Measurements from ENCODE around the gene DDB1.

The DDB1 gene

DNA sequence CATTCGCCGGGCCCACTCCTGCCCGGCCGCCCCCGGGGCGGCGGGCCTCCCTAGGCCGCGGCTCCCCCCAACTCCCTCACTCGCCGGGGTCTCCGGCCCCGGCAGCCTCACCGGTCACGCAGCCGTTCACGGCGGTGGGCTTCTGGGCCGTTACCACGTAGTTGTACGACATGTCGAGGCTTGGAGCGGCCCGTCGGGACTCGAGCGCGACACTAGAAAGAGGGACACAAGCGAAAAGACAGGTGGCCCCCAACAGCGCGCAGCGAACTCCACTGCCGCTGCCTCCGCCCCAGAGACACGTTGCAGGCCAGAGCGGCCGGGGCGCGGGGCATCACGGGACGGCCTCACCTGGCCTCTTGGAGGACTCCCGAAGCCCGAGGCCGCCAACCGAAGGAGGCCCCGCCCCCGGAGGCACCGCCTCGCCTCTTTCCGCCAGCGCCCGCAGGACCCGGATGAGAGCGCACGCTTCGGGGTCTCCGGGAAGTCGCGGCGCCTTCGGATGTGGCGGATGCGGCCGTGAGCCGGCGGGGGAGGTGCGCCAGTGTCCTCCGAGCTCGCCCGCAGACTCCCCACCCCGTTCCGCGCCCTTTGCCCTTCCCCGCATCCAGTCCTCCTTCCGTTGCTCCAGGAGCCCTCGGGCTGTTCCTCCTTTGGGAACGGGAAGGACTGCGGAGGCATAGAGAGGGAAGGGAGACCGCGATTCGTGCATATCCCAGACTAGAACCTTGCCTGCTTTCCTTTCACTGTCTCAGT lies at the start of gene DDB1, which contains the start of gene TKFC:
DDB1 (minus strand) TSS at position 309 of the 753 bp plus-strand sequence; CDS start at position 172, 137 bp downstream.
TKFC (plus strand) TSS at position 432 of the 753 bp plus-strand sequence. CDS start 1,501 bp downstream, outside the sequence.
- peak; percentile 96 for DNase-seq (ENCODE audit: low read depth)

- no peak for DNase-seq (ENCODE audit: low read depth)
Observed at GRCh38 chr11:61380884-61381283, 48.0 kb upstream of the DDB1 start.

DNA sequence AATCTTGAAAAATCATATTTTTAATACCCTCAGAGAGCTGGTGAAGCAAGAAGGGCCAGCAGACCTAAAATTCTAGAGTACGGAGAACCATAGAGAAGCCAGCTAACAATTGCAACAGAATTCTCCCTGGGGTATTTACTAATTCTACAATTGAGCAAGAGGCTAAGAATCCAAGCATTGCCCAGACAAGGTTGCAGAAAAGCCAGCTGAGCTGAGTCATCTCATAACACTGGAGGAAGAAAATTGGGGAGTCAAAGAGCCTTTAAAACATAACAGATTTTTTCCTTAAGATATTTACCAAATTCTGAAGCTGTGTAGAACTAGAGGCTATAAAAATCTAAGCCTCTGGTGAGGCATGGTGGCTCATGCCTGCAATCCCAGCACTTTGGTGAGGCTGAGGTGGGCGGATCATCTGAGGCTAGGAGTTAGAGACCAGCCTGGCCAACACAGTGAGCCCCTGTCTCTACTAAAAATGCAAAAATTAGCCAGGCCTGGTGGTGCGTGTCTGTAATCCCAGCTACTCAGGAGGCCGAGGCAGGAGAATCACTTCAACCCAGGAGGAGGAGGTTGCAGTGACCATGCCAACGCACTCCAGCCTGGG lies 45.9 kb upstream of the DDB1 start:
- no peak for DNase-seq (ENCODE audit: low read depth)

GRCh38 chr11:61377461-61378160 lies 44.7 kb upstream of the DDB1 start:
- no peak for DNase-seq (ENCODE audit: low read depth)

GRCh38 chr11:61375761-61376108 lies 42.8 kb upstream of the DDB1 start:
- no peak for DNase-seq (ENCODE audit: low read depth)

GRCh38 chr11:61372659-61373420 lies 39.9 kb upstream of the DDB1 start:
- DNase-seq (ENCODE audit: low read depth), result no peak

DNA sequence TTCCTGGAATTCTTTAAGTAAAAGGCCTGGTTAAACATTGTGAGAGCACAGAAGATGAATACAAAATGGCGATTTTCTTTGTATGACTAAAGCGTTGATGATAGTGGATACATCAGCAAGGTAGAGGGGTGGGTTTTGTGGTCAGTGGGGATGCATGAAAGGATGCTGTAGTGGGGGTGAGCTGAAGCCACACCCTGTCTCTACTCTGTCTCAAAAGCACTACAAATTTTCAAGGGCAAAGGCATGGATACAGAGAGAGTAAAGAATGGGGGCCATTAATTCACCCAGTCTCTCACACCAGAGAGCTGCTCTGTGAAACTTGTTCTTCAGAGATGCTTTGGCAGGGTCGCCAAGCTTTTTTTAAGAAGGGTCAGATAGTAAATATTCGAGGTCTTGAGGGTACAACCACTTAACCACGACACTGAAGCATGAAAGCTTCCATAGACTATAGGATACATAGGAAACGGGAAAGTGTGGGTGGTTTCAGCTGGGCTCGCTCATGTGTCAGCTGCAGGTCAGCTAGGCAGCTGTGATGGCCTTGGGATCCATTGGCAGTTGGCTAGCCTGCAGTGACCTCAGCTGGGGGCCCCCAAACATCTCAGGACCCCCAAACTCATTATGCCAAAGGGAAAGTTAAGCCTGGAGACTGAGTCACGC lies 37.6 kb upstream of the DDB1 start:
- no peak for DNase-seq (ENCODE audit: low read depth)

DNA sequence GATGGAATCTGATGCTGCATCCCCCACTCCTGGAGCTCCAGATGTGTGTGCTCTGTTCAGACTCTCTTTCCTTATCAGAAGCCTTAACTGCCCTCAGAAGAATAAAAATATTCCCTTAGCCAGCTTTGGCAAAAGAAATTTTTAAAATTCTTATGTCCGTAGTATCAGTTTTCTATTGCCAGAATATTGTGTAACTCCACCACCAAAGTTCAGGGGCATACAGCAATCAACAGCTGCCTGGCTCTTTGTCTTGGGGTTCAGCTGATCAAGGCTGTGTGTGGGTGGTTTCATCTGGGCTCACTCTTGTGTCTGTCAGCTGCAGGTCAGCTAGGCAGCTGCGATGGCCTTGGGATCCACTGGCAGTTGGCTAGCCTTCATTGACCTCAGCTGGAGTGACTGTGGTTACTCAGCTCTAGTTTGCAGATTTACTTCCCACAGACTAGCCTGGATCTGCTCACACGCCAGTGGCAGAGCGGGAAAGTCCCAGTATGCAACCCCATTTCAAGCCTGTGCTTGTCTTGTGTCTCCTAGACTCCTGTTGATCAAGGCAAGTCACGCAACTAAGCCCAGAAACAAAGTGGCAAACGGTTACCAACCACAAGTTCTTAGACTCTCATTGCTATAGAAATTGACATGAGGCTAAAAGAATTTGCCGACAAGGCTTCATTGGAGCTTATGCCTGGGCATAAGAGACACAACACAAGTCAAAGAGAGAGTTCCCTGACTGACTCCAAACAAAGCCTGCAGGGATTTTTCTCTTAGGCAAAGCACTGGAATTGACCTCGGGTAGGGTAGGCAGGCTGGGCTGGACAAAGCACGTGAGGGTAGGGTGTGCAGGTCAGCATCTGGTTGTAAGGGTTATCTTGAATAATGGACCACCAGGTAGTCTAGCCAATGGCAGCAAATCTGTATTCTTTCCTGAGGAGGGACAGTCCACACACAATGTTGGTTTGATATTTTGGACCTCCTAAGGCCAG lies 36.8 kb upstream of the DDB1 start:
- no peak for DNase-seq (ENCODE audit: low read depth)

DNA sequence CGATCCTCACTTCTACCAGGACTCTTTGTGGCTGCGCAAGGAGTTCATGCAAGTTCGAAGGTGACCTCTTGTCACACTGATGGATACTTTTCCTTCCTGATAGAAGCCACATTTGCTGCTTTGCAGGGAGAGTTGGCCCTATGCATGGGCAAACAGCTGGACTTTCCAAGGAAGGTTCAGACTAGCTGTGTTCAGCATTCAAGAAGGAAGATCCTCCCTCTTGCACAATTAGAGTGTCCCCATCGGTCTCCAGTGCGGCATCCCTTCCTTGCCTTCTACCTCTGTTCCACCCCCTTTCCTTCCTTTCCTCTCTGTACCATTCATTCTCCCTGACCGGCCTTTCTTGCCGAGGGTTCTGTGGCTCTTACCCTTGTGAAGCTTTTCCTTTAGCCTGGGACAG lies 35.7 kb upstream of the DDB1 start:
- DNase-seq (ENCODE audit: low read depth), result no peak

DNA sequence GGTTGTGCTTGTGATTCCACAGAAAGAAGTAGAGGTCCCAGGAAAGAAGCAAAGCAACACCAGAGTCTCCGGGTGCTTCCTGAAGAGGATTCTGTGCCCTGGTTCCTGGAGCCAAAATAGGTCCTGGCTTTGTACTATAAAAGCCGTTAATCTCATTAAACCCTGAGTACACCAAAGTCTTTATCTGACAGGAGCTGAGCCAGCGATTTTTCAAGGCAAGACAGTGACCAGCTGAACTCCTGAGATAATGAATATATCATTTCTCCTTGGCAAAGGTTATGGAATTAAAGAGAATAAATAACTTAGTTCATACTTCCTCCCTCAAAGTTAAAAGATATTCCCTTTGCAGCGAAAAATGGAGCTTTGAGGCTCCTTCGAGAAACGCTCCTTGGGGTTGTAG lies 34.5 kb upstream of the DDB1 start:
- DNase-seq (ENCODE audit: low read depth), result no peak

DNA sequence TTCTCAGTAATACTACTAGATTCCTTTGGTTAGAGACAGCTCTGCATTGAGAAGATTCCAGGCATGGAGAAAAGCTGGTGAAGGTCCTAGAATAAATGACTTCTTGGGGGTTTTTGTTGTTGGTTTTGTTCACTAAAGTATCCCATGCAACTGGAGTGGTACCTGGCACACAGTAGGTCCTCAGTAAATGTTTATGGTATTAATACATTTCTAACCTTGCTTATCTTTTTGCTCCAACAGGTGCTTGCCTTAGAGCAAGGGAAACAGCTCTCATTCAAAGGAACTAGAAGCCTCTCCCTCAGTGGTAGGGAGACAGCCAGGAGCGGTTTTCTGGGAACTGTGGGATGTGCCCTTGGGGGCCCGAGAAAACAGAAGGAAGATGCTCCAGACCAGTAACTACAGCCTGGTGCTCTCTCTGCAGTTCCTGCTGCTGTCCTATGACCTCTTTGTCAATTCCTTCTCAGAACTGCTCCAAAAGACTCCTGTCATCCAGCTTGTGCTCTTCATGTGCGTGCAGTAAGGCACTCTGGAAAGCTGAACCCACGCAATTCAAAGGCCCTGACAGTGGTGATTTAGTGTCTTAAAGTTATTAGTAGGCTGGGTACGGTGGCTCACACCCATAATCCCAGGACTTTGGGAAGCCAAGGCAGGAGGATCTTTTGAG lies 31.2 kb upstream of the DDB1 start:
- DNase-seq (ENCODE audit: low read depth), result no peak

DNA sequence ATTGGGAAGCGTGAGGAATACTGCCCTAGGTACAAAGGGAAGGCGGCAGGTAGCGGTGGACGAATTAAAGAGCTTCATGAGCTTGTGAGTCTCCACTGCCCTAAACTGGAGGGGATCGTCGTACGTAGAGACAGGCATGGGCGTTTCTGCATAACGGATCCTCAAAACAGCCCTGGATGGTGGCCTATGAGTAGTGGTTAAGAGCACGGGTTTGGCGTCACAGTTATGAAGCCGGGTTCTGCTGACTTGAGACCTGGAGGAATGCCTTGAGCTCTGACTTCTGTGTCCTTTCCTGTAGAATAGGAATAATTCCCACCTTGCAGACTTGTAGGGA lies 29.6 kb upstream of the DDB1 start:
- DNase-seq (ENCODE audit: low read depth), result peak; percentile 1

DNA sequence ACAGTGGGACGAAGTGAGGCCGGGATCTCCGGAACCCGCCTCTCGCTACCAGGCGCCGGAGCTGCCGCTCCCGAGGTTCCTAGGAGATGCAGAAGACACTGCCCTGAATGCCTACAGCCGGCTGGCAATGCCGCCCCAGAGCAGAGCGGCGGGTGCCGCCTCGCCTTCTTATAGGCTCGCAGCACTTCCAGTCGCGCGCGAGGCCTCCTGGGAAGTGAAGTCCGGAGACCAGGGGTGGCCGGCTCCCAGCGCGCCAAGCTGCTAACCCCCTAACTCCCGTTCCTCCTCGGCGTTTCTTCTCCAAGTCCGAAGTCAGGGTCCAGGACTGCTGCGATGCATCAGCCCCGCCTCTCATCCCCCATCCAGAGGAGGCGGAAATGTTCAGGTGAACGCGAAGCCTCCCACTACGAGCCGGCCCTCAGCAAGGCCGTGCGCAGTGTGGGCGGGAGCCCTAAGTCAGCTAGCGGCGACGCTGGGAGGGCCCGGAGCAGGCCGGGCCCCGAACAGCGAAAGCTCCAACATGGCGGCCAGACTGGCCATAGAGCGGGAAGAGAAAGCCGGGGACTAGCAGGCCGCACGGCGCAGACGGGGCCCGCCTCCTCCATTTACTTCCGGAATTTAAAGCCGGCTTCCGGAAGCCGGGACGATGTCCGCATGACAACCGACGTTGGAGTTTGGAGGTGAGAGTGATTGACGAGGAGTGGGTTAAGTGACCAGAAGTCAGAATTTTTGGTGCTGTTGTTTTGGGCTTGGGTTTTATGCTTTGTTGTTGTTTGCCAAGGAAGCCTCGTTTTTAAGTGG lies 29.0 kb upstream of the DDB1 start, which contains the start of the genes CYB561A3 and TMEM138:
CYB561A3 (minus strand) TSS at position 142 of the 801 bp plus-strand sequence. CDS start 5,169 bp downstream, outside the sequence.
TMEM138 (plus strand) TSS at position 634 of the 801 bp plus-strand sequence. CDS start 2,017 bp downstream, outside the sequence.
- DNase-seq (ENCODE audit: low read depth), result peak; percentile 83

- no peak for DNase-seq (ENCODE audit: low read depth)
Observed at GRCh38 chr11:61361237-61361740, 28.4 kb upstream of the DDB1 start.

- DNase-seq (ENCODE audit: low read depth), result no peak
Observed at GRCh38 chr11:61359516-61359915, 26.6 kb upstream of the DDB1 start.

GRCh38 chr11:61358566-61358965 lies 25.7 kb upstream of the DDB1 start:
- no peak for DNase-seq (ENCODE audit: low read depth)

DNA sequence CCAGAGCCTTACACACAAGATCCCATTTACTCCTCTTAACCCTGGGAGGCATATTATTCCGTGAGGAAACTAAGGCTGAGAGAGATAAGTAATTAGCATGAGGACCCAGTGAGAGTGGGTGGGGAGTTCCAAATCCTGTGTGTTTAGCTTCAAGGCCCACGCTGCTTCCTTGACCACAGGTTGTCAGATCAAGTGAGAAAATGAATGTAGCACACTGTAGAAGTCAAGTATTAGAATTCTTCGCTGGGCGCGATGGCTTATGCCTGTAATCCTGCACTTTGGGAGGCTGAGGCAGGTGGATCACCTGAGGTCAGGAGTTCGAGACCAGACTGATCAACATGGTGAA lies 25.0 kb upstream of the DDB1 start:
- no peak for DNase-seq (ENCODE audit: low read depth)

DNA sequence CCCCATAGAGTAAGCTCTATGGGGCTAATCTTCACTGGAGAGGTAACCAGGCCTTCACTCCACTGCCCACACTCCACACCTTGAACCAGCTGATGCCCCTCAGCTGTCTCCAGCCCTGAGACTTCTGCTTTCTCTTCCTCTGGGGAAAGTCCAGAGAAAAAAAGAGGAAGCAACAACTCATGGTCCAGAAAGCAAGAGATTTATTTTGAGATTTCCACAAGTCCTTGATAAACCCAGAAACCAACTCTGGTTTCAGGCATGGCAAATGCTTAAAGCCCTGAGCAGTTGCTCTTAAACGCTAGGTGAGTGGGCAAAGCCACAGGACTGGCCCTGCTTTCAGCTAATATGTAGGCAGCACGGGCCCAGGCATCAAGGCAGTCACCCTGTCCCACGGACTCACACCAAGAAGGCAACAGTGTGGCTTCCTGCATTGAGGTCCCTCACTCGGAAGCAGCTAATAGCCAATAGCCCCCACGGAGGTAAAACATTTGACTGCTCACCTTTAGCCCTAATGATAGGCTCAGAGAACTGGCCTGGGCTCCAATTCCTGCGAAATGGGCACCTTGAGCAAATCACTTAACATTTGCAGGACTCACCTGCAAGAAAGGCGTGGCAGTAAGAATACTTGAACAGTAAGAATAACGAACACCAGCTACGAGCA lies 24.5 kb upstream of the DDB1 start:
- no peak for DNase-seq (ENCODE audit: low read depth)
